Measurements from ENCODE around the gene CCHCR1. TPM values are rescaled to one million over a fixed set of nuclear protein-coding genes. Genes with fewer than 3 reads are reported as not detected.

CCHCR1 gene
- total and polyA plus RNA-seq, 2 experiments from 2014 or later = 6.1 to 8.9 TPM

DNA sequence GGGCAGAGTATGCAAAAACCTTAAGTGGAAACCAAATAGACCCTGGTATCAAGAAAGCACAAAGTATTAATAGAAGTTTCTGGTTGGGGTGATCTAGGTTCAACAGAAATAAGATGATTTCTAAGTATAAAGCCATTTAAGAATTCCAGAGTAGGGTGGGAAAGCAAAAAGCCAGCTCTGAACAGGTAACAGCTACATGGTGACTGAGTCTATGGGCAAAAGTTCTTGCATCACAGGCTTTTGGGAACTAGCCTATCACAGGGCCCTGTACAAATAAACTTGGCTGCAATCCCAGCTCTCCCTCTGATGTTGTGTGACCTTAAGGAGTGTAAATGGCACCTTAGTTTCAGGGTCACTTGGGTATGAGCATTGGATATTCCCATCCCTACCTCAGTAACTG is 6.3 kb upstream of the CCHCR1 start:
- H2AFZ ChIP-seq = no peak overlapping the region
- H3K4me2 ChIP-seq = no peak overlapping the region
- peaks cover 6% of the 10 kb centered on the region for H3K27me3 ChIP-seq
- H3K9me3 ChIP-seq (ENCODE audit: low read depth) = no peaks in the 10 kb centered on the region
- no peaks in the 10 kb centered on the region for H3K36me3 ChIP-seq (replicated peaks; ENCODE audit: insufficient read depth, low read depth)
- H3K27ac ChIP-seq = no peak overlapping the region
- DNase-seq (ENCODE audit: low spot score) = no peak
- no peaks in the 10 kb centered on the region for H3K79me2 ChIP-seq
- peaks cover 3% of the 10 kb centered on the region for H3K4me1 ChIP-seq (ENCODE audit: insufficient read depth)
- TF ChIP-seq CTCF (IDR thresholded peaks at IDR 0.05; ENCODE audit: poor library complexity) (no peak), EZH2 (IDR thresholded peaks at IDR 0.05; ENCODE audit: borderline replicate concordance) (no peak), EZH2phosphoT487 (IDR thresholded peaks at IDR 0.05; ENCODE audit: low read depth, severe bottlenecking, unreplicated experiment) (no peak)
- H3K9me2 ChIP-seq (replicated peaks; ENCODE audit: insufficient read depth) = no peaks in the 10 kb centered on the region
- H3K4me3 ChIP-seq = no peak overlapping the region
- no peaks in the 10 kb centered on the region for H4K20me1 ChIP-seq (ENCODE audit: insufficient read depth, poor library complexity, severe bottlenecking)

DNA sequence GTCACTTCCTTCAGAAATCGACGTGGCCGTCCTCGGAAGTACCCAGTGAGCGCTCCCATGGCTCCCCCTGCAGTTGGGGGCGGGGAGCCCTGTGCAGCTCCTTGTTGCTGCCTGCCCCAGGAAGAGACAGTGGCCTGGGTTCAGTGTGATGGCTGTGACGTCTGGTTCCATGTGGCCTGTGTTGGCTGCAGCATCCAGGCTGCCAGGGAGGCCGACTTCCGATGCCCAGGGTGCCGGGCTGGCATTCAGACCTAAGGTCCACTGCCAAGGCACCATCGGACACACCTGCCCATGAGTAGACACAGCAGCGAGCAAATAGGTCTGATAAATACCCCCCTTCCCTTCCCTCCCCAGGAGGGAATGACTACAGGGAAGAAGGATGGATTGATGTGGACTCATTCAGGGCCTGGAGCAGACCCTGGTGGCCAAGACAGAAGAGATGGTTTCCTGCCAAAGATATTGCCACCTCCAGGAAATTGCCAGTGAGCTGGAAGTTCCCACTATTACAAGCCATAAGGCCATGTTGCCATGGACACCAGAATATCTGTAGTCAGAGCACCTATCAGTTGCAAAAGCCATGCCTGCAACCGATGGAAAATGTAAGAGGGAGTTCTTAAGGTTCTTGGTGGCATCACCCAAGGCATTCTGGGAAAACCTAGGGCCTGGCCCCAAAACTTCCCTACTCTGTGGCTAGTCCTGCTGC is 5.0 kb upstream of the CCHCR1 start:
- H3K9me3 ChIP-seq (ENCODE audit: low read depth) = no peaks in the 10 kb centered on the region
- TF ChIP-seq CTCF (IDR thresholded peaks at IDR 0.05; ENCODE audit: poor library complexity) = no peak
- no peak for TF ChIP-seq EZH2 (IDR thresholded peaks at IDR 0.05; ENCODE audit: borderline replicate concordance)
- TF ChIP-seq EZH2phosphoT487 (IDR thresholded peaks at IDR 0.05; ENCODE audit: low read depth, severe bottlenecking, unreplicated experiment) = no peak
- H2AFZ ChIP-seq = no peak overlapping the region
- no peak for DNase-seq (ENCODE audit: low spot score)
- H3K79me2 ChIP-seq = no peaks in the 10 kb centered on the region
- no peak overlapping the region for H3K4me2 ChIP-seq
- no peak overlapping the region for H3K4me3 ChIP-seq
- no peaks in the 10 kb centered on the region for H3K9me2 ChIP-seq (replicated peaks; ENCODE audit: insufficient read depth)
- H3K36me3 ChIP-seq (replicated peaks; ENCODE audit: insufficient read depth, low read depth) = no peaks in the 10 kb centered on the region
- WGBS (ENCODE audit: low lambda C conversion rate, missing lambda C conversion rate) = 93% methylated on average over 13 of the region's 13 CpGs
- H3K27me3 ChIP-seq = no peaks in the 10 kb centered on the region
- H3K4me1 ChIP-seq (ENCODE audit: insufficient read depth) = peaks cover 5% of the 10 kb centered on the region
- H3K27ac ChIP-seq = no peak overlapping the region
- no peaks in the 10 kb centered on the region for H4K20me1 ChIP-seq (ENCODE audit: insufficient read depth, poor library complexity, severe bottlenecking)

DNA sequence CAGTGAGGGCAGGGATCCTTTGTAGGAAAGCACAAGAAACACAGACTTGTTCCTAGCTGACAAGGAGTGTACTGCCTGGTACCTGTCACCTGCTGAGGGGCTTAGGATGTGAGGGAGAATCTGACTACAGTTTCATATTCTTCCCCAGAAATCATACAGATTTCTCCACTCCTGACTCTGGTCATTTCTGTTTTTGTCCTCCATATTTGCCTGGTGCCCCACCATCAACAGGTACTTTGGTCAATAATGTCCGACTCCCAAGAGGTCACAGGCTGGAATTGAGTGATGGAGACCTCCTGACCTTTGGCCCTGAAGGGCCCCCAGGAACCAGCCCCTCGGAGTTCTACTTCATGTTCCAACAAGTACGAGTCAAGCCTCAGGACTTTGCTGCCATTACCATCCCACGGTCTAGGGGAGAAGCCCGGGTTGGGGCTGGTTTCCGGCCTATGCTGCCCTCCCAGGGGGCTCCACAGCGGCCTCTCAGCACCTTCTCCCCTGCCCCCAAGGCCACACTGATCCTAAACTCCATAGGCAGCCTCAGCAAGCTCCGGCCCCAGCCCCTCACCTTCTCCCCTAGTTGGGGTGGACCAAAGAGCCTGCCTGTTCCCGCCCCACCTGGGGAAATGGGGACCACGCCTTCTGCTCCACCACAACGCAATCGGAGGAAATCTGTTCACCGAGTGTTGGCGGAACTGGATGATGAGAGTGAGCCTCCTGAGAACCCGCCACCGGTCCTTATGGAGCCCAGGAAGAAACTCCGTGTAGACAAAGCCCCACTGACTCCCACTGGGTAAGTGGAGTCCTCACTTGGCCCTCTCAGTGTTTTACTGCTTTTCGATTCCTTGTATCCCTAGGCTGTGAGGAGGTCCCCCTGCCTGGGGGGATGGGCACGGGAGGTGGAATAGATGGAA is 3.9 kb upstream of the CCHCR1 start:
- H3K9me3 ChIP-seq (ENCODE audit: low read depth) = no peaks in the 10 kb centered on the region
- no peaks in the 10 kb centered on the region for H3K79me2 ChIP-seq
- H3K9me2 ChIP-seq (replicated peaks; ENCODE audit: insufficient read depth) = no peaks in the 10 kb centered on the region
- WGBS (ENCODE audit: low lambda C conversion rate, missing lambda C conversion rate) = 95% methylated on average over 19 of the region's 19 CpGs
- H3K27me3 ChIP-seq = no peaks in the 10 kb centered on the region
- no peak overlapping the region for H3K27ac ChIP-seq
- peaks cover 5% of the 10 kb centered on the region for H3K4me1 ChIP-seq (ENCODE audit: insufficient read depth)
- no peak overlapping the region for H3K4me3 ChIP-seq
- DNase-seq (ENCODE audit: low spot score) = no peak
- no peak overlapping the region for H2AFZ ChIP-seq
- H3K36me3 ChIP-seq (replicated peaks; ENCODE audit: insufficient read depth, low read depth) = no peaks in the 10 kb centered on the region
- no peak for TF ChIP-seq EZH2phosphoT487 (IDR thresholded peaks at IDR 0.05; ENCODE audit: low read depth, severe bottlenecking, unreplicated experiment)
- no peak for TF ChIP-seq CTCF (IDR thresholded peaks at IDR 0.05; ENCODE audit: poor library complexity)
- no peak for TF ChIP-seq EZH2 (IDR thresholded peaks at IDR 0.05; ENCODE audit: borderline replicate concordance)
- no peak overlapping the region for H3K4me2 ChIP-seq
- H4K20me1 ChIP-seq (ENCODE audit: insufficient read depth, poor library complexity, severe bottlenecking) = no peaks in the 10 kb centered on the region

Measured in hepatocyte (in vitro differentiated cells).